Lung (tissue), 12 donors: ENCODE data around the gene DOK6. TPM values are rescaled to one million over a fixed set of nuclear protein-coding genes. Genes with fewer than 3 reads are reported as not detected.

Experiments
- ATAC-seq: fragments of 200-7000 bp; cut with Tn5 transposase; one replicate; pipeline ENCODE4 v1.9.1; 2020; ENCODE audit warnings: moderate number of reproducible peaks; ENCODE audit not compliant: insufficient read depth, low FRiP score
- DNase-seq, 3 donors: peaks; one replicate each; pipeline ENCODE4 v3.0.0-alpha.2; 2013 to 2017
- H3K27ac ChIP-seq, 2 donors: one replicate each; pipeline ENCODE4 v1.5.1; 2013; ENCODE audit warnings: mild to moderate bottlenecking in 2 of 2, moderate library complexity in 2 of 2, control low read depth in 1 of 2, inconsistent platforms in 1 of 2, low read depth in 1 of 2, low read length in 1 of 2
- H3K27me3 ChIP-seq, 3 donors: one replicate each; pipeline ENCODE4 v1.5.1; 2013; ENCODE audit warnings: low read length in 2 of 3; ENCODE audit not compliant: control insufficient read depth in 3 of 3, insufficient read depth in 3 of 3
- H3K36me3 ChIP-seq, 4 donors: one replicate each; pipeline ENCODE4 v1.5.1; 2013; ENCODE audit warnings: low read length in 4 of 4, mild to moderate bottlenecking in 1 of 4, moderate library complexity in 1 of 4; ENCODE audit not compliant: control insufficient read depth in 4 of 4, insufficient read depth in 4 of 4
- H3K4me1 ChIP-seq, 5 donors: one replicate each; pipeline ENCODE4 v1.5.1; 2013; ENCODE audit warnings: low read length in 5 of 5, mild to moderate bottlenecking in 2 of 5, moderate library complexity in 1 of 5; ENCODE audit not compliant: control insufficient read depth in 5 of 5, insufficient read depth in 5 of 5
- H3K4me3 ChIP-seq: one replicate; pipeline ENCODE4 v1.5.1; 2013; ENCODE audit warnings: mild to moderate bottlenecking, control low read depth, moderate library complexity
- H3K9ac ChIP-seq, 2 donors: one replicate each; pipeline ENCODE4 v1.5.1; 2013; ENCODE audit warnings: low read length in 2 of 2, control low read depth in 1 of 2; ENCODE audit not compliant: insufficient read depth in 1 of 2
- H3K9me3 ChIP-seq, 4 donors: one replicate each; pipeline ENCODE4 v1.5.1; 2013; ENCODE audit warnings: low read length in 3 of 4, mild to moderate bottlenecking in 1 of 4, moderate library complexity in 1 of 4; ENCODE audit not compliant: control insufficient read depth in 4 of 4, insufficient read depth in 3 of 4
- WGBS, 2 donors: extraction: QIAGEN DNeasy Blood & Tissue Kit; methylation state at CpG; one replicate each; pipeline ENCODE4 v1.1.7; 2013; 5-methylcytosine and 5-hydroxymethylcytosine counted together
- polyA plus RNA-seq, 2 donors: library from polyadenylated mRNA; stranded (reverse); fragments of 200-250 nt; gene quantifications; one replicate each; pipeline ENCODE4 v1.2.1, GENCODE V29; 2013
- total RNA-seq, 2 donors: library from RNA; depleted of rRNA in 1 of 2; stranded (reverse); fragments of >200 nt in 1 of 2; gene quantifications; one replicate each; pipeline ENCODE4 v1.2.1, GENCODE V29; 2014 to 2021
- TF ChIP-seq, protein P1 (sequence below): IDR thresholded peaks from 2 replicates; pipeline ENCODE4 v1.5.1; 2012; ENCODE audit warnings: mild to moderate bottlenecking; ENCODE audit errors: control extremely low read depth, extremely low read depth
- donor health status: control.
- donor health status: control.
- donor health status: Bipolar disorder and iron deficiency.
- donor health status: healthy.
- donor health status: DM: yes; HTN: yes; CAD: no.

Gene DOK6
- total and polyA plus RNA-seq, 4 donors, result 0.61 to 21.3 (median 2.7) TPM

DNA sequence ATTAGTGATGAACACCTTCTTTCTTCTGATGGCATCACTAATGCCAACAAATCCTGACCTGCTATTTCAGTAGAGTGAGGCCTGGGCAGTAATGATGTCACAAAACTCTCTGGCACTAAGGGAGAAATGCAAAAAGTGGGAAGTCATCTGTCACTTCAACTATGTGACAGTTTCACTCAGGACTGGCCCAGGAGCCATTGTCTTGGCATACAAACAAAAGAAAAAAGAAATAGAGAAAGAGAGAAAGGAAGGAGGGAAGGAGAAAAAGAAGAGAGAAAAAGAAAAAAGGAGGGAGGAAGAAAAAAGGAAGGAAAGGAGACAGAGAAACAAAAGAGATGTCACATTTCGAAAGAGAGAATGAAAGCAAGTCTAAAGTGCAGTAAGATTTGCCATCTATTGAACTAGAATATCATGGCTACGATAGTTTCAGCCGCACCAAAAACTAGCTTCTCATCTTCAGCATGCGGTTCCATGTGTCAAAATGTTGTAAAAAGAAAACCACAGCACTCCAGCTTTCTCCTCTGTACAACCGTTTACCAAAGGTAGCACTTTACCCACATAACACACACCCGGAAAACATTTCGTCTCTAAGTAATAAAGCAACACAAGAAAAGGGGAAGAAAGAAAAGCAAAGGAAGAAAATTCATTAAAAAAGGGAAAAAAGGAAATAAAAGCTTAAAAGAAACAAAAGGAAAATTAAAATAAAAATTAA, 496.9 kb downstream of the DOK6 start:
- TF ChIP-seq, protein P1, sequence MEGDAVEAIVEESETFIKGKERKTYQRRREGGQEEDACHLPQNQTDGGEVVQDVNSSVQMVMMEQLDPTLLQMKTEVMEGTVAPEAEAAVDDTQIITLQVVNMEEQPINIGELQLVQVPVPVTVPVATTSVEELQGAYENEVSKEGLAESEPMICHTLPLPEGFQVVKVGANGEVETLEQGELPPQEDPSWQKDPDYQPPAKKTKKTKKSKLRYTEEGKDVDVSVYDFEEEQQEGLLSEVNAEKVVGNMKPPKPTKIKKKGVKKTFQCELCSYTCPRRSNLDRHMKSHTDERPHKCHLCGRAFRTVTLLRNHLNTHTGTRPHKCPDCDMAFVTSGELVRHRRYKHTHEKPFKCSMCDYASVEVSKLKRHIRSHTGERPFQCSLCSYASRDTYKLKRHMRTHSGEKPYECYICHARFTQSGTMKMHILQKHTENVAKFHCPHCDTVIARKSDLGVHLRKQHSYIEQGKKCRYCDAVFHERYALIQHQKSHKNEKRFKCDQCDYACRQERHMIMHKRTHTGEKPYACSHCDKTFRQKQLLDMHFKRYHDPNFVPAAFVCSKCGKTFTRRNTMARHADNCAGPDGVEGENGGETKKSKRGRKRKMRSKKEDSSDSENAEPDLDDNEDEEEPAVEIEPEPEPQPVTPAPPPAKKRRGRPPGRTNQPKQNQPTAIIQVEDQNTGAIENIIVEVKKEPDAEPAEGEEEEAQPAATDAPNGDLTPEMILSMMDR, result no peak
- Histone ChIP-seq H3K4me1 (no peaks in the 10 kb centered on the region), H3K27ac (no peak overlapping the region), H3K9me3 (peaks cover 0 to 2% (median 0%) of the 10 kb centered on the region in 4 donors), H3K36me3 (no peaks in the 10 kb centered on the region), H3K9ac (no peak overlapping the region), H3K4me3 (no peak overlapping the region), H3K27me3 (no peaks in the 10 kb centered on the region)
- no peak for ATAC-seq
- no peak for DNase-seq
- 72 to 77% methylated on average over 7 of the region's 7 CpGs for WGBS, 2 donors

DNA sequence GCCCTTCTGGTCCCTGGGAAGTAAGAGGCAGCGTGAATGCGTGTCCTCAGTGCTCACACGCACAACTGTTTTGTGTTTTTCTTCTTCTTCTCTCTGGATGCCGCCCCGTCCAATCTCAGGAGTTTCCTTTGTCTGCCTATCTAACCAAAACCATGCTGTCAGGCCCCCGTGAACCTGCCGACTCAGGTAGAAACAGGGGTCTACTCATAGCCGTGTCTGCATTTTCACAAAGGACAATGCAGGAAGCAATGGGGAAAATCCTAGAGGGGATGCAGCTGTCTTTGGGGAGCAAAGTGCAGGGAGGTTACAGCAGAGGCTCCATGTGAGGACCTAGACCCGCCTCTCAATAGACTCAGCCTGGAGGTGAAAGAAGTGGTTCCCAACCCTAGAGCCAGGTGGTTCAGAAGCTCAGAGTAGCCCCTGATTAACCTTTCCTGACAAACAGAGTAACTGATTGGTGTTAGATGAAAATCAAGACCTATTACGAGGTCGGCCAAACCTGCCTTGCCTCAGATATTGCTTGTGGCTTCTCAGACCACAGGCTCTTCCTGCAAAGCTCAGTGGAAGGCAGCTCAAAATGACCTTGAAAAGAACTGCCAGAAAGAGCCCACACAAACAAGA, 497.7 kb downstream of the DOK6 start:
- WGBS, 2 donors, result 64 to 71% methylated on average over 11 of the region's 11 CpGs
- no peaks in the 10 kb centered on the region for H3K36me3 ChIP-seq
- DNase-seq (no peak), ATAC-seq (no peak)
- H3K9me3 ChIP-seq, result peaks cover 0 to 2% (median 0%) of the 10 kb centered on the region in 4 donors
- H3K4me3 ChIP-seq, result no peak overlapping the region
- H3K27me3 ChIP-seq, result no peaks in the 10 kb centered on the region
- no peak overlapping the region for H3K27ac ChIP-seq
- H3K9ac ChIP-seq, result no peak overlapping the region
- no peaks in the 10 kb centered on the region for H3K4me1 ChIP-seq
- TF ChIP-seq, protein P1, result no peak
